HG03060 (cell line): Measurements from ENCODE around the gene DLGAP1.

Experiments used
- ATAC-seq: cut with Tn5 transposase; IDR thresholded peaks from one replicate; pipeline ENCODE4 v1.9.1; 2021; ENCODE audit warnings: low read depth, moderate number of reproducible peaks; ENCODE audit not compliant: unreplicated experiment

DLGAP1 gene

DNA sequence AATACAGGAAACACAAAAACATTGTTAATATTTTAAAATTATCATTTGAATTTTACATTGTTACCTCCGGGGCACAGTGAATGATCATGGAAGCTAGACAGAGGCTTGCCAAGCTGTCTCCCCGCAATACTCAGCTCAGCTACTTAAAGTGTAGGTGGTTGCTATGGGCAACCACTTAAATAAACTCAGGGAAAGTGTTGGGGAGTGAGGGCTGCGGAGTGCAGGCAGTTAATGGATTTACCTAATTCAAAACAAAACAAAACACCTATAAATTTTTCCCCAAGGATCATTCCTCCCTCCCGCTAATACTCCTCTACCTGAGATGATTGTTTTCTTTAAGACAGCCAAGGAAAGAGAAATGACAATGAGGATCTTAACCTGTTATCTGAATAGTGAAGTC lies 655.6 kb downstream of the DLGAP1 start:
- no peak for ATAC-seq

DNA sequence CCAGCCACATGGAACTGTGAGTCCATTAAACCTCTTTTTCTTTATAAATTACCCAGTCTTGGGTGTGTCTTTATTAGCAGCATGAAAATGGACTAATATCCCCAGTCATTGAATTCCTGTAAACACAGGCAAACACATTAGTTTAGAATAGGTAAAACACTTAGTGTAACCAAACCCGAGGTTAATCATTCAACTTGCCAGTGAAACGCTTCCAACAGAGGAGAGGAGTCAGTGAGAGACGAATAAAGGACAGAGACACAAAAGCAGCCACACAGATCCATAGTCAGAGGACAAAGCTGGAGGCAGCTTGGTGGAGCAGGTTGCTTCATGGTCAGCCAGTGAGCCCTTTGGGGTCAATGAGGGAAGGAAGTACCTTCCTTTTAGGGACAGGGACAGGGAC lies 657.1 kb downstream of the DLGAP1 start:
- no peak for ATAC-seq

DNA sequence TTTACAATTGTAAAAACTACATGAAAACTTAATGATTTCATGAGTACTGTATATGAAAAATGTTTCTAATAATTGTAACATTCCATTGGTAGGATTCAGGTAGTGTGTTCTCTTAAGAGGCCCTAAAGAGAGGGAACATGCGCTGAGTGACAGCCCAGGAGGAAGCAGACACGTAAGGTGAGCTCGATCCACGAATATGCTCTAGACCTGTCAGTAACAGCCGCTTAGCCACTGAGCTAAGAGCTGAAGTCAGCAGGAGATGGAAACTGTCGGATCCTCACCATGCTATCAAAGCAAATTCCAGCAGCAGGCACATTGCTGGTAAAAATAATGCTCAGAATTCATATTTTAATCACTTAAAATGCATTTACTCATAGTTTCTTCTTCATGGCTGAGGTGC lies 658.7 kb downstream of the DLGAP1 start:
- ATAC-seq, result no peak

DNA sequence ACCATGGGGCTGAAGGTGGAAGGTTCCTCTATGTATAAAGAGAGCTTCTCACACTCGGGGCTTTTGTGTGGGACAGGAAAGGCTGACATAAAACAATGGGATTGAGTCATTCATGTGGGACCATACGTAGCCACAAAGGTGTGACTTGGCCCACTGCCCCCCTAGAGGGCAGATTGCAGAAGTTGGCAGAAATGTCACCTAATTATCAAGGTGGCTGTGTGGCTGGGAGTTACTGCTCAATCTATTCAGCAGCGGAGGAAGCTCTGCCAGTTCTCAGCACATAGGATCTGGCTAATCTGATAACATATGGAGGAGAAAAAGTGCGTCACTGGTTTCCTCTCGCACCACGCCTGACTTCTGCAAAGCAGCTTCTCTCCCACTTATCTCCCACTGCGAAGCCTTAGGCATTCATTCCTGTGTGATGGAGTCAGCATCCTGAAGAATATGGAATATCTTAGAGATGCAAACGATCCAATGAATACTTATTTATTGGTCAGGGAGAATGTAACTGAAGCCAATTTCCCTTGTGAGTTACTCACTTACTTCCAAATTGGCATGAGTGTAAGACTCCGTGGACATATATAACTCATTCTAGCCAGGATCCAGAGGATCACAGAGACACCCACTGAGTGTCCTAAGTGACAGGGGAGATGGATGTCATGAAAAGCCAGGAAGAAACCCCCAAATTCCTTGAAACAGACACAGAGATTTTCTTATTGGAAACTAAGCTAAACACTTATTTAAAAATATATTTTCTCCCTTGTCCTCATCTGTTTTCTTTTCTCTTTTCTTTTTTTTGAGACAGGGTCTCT lies 660.4 kb downstream of the DLGAP1 start:
- ATAC-seq, result no peak

DNA sequence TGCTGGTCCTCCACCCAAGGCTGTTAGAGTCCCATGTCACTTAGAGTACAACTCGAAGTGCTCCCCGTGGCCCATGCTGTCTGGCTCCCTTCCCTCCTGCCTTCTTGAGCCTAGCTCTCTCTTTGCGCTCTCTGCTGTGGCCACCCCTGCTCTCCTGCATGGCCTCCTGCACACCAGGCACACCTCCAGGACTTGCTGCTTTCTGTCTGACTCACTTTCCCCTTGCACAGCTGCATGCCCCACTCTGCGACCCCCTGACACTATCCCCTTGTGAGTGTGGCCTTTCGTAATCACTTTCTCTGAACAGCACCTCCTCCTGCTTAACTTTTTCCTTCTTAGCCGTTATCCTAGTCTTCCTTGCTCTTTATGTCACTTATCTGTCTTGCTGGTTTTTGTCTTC lies 661.6 kb downstream of the DLGAP1 start:
- no peak for ATAC-seq

DNA sequence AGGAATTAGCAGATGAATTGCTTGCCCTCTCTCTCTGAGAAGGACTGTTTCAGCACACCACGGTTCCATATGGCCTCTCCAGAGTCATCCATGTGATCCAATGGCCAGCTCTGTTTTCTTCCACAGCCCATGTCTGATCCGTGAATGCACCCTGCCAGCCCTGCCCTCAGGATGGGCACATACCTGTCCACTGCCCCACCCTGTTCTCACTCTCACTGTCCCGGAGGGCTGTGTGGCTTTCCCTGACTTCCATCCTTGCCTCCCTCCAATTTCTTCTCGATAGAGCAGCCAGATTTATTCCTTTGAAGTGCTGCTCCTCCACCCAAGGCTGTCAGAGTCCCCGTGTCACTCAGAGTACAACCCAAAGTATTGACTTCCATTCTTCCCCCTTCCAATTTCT lies 662.0 kb downstream of the DLGAP1 start:
- no peak for ATAC-seq

DNA sequence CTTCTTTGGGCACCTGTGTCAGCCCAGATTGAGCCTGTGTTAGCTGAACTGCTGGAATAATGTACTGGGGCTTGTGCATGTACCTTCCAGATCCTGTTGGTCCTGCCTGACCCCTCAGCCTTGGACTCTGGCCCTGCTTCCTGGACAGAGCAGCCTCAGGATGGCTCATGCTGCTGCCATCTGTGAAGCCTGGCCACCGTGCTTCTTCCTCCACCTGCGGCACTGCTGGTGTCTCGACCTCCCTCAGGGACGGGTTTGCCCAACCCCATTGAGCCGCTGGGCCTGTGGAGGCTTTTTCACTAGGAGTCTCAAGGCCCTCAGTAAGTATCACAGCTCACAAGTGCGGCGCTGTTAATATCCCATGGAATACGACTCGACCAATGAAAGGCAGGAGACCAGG lies 662.4 kb downstream of the DLGAP1 start:
- no peak for ATAC-seq

DNA sequence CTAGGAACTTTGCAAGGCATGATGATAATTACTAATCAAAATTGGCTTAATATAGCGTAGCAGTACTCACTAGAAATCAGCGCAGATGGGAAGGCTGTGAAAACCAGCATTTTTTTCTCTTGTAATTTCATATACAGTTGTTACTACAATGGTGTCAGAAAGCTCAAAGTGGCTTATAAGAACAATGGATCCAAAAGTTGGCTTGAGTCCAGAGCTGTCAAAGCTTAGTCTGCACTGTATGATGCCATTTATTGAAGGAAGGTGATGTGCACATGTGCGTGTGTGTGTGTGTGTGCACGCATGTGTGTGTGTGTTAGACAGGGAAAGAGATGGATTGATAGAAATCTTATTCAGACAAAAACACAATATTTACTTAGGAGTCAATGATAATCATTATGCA lies 663.9 kb downstream of the DLGAP1 start:
- ATAC-seq, result no peak

DNA sequence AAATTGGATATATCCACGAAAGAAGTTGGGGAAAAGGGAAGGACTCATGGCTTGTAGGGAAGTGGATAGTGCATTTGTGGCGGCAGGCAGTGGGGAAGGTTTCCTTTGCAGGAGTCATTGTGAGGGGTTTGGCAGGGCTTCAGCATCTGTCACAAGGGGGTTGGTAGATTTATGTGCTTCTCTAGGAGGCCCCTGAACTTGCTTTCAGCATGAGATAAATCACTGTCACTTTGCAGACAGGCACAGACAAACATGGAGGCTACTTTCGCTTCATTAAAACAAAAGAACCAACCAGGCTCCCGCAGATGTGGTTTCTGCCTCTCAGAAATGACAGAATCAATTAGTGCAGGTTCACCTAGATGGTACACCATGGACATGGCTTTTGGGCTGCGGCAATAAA lies 664.4 kb downstream of the DLGAP1 start:
- no peak for ATAC-seq

DNA sequence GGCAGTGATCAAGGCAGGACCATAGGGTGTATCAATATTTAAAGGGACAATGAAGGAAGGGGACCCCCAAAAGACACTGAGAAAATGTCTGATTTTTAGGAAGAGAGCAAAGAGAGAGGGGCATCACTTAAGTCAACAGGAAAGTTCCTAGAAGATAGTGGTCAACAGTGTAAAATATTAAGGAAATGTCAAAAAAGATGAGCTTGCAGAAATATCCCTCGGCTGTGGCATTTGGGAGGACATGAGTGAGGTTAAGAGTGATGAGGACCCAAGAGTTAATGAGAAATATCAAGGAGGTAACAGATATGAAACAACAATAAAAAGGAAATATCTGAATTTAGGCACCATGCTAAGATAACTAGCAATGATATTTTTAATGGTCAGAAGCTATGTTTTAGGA lies 665.6 kb downstream of the DLGAP1 start:
- ATAC-seq, result no peak

DNA sequence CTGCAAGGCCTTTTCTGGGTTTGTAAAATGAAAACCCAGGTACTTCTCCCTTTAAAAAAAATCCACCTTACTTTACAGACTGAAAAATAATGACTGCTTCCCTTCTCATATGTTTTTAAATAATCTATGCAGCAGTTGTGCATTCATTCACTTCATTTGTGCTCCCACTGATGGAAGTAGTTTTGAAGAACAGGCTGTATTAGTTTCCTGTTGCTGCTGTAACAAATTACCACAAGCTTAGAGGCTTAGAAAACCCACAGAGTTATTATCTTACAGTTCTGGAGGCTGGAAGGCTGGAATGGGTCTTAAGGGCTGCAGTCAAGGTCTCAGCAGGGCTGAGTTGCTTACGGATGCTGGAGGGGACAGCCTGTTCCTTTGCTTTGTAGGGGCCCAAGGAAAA lies 670.2 kb downstream of the DLGAP1 start:
- no peak for ATAC-seq

DNA sequence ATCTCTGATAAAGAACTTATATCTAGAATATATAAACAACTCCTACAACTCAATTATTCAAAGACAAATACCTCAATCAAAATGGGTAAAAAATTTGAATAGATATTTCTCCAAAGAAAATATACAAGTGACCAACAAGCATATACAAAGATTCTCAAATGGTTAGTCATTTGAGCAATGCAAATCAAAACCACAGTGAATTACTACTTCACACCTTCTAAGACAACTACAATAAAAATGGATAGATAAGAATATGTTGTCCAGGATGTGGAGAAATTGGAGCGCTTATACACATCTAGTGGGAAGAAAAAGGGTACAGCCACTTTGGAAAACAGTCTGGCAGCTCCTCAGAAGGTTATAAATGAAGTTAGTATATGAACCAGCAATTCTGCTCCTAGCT lies 672.2 kb downstream of the DLGAP1 start:
- no peak for ATAC-seq

DNA sequence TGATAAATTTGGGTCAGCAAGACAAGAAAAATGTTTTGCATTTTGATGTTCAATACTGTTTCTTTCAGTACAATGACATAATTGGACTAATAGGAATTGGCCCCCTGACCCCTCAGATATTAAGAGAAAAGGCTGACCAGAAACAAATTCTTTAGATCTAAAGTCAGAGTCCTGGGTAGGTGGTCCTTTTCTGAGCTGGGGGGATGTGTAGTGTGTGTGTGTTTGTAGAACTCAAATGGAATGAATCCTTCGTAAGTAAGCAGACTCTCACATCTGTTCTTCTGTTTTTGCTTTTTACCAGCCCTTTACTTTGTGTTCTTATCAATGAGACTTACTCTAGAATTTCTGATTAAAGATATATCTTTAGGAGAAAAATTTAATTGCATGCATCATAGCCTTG lies 677.4 kb downstream of the DLGAP1 start:
- ATAC-seq, result no peak

DNA sequence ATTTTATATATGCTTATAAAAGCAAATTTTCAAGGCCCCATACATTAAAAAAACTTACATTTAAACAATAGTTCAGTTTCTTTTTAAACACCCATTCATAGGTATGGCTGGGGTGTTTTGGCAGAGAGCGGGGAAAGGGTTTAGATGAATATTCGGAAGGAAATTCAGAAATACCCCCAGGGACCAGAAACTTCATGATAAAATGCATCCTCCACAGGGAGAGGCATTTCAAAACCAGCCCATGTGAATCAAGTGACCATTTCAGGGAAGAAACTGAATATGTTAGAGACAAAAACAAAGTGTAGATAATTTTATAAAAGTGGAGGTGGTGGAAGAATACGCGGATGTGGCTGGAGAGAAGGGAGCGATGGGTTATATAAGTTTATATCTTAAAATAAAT lies 678.0 kb downstream of the DLGAP1 start:
- no peak for ATAC-seq

DNA sequence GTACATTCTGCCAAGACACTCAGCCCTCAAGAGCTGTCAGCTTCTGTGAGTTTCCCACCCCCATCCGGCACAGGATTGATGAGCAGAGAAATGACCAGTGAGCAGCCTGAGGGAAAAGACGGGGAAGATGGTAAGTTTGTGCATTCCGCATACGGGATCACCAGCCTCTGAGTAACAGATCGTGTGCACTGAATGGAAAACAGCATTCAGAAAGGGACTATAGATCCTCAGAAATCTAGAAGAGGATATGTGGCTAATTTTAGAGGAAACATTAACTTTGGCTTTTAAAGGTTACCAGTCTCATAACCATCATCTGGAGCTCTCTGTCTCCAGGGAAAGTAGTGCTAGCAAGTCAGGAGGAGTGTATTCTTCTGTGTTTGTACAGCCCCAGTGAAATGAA lies 679.1 kb downstream of the DLGAP1 start:
- no peak for ATAC-seq

DNA sequence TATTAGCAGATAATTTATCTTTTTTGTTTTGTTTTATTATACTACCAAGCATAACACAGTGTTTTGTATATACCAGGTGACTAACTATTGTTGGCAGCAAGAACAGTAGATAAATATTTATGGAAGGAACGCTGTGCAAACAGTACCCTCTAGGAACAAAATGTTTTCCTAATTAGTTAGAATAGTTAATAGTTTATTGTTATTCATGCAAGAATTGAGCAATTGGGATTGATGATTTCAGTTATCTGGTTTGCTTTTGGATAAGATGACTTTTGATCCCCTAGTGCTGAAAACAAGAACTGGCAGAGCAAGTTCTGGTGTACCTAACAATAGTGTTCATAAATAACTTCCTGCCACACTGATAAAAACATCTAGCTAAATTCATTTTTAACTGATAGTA lies 681.8 kb downstream of the DLGAP1 start:
- no peak for ATAC-seq

DNA sequence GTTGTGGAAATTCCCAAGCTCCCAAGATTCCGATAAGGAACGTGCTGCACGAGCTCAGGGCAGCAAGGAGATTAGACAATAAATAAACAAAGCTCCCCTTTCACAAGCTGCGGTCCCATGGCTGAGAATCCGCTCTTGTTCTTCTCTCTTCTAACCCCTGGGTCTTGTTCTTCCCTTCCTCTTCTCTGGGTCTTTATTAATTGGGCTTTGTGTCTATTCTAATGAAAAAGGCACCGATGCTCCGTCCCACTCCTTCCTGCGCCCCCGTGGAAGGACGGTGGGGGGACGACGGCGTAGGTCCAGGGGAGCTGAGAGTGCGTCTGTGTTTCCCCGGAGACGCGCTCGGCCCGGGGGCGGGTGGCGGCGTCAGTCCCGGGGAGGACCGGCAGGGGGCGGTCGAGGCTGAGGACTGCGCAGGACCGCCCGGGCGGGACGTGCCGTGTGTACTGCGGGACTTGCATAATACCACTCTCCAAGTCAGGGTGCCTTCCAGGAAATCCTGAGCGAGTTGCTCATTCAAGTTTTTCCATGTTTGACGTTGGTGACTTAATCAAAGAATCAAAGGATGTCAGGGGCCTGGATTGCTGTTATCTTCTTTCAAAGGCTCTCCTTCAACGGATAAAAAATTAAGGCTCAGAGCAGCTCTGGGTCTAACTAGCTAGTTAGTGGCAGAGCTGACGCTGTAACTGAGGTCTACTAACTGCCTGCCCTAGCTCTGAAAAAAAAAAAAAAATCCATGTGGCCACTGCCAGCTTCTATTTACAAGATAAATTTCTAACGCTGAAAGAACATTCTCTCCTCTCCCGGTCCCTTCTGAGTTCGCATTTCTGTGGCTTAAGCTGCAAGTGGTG lies 683.8 kb downstream of the DLGAP1 start:
- peak; percentile 79 for ATAC-seq

DNA sequence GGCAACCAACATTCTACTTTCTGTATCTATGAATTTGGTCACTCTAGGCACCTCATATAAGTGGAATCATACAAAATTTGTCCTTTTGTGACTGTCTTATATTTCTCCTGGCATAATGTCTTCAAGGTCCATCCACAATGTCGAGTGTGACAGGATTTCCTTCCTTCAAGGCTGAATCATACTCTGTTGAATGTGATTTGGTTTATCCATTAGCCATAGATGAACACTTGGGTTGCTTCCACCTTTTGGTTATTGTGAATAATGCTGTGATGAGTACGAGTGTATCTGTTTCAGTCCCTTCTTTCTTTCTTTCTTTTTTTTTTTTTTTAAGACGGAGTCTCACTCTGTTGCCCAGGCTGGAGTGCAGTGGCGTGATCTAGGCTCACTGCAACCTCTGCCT lies 693.8 kb downstream of the DLGAP1 start:
- no peak for ATAC-seq

DNA sequence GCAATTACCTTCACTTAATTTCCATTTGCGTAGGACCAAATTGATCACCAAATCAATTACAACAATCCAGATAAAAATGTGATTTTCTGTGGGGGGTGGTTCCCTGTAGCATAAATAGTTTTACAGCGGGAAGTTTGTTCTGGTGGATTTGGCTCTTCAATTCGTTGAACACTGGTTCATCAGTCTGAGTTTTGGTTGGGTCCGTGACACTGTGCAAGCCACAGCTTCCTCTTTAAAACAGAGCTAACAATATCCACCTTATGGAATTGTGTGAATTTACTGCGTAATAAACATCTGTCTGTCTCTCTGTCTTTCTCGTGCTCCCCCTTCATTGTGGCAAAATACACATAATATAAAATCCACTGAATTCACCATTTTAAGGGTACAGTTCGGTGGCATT lies 694.4 kb downstream of the DLGAP1 start:
- no peak for ATAC-seq

DNA sequence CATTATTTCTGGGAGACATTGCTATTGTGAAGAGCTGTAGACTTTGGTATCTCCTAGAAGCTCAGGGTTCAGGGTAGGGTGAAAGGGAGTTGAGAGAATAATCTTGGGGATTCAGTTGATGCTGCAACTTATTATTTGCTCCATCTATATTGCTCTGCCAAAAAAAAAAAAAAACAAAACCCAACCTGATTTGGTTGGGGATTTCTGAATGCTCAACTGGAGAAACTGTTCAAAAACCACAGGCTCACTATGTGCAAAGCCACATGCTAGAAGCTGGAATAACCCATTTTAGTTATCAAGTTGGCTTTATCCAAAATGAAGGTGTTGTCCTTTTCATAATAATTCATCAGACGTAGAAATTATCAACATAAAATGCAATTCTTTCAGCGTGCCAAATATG lies 696.0 kb downstream of the DLGAP1 start:
- ATAC-seq, result no peak

DNA sequence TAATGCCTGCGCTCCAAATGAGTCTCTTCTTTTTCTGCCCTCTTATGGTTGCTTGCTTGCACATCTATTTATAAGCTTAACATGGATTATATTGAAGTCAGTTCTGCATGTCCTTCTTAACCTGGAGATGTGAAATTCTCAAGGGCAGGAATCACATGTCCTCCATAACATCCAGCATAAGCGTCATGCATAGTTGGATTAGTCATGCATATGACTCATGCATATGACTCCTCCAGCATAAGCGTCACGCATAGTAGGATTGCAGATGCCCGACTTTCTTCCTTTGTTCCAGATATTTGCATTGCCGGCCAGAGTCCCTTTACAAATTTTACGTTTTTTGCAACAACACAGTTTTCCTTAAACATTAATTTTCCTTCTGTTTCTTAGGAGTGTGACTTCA lies 696.6 kb downstream of the DLGAP1 start:
- no peak for ATAC-seq

DNA sequence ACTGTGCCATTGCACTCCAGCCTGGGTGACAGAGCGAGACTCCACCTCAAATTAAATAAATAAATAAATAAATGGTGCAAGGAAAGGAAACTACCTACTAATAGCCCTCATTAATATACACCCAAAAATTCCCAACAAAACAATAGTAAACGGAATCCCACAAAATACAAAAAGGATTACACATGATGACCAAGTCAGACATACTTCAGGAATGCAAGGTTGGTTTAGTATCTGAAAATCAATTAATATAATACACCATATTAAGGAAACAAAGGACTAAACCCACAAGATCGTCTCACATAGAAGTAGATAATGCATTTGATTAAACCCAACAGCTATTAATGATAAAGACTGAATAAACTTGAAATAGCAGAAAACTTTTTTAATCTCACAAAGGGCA lies 697.7 kb downstream of the DLGAP1 start:
- ATAC-seq, result no peak
